Measurements from ENCODE around the gene ZNF77. TPM values are rescaled to one million over a fixed set of nuclear protein-coding genes. Genes with fewer than 3 reads are reported as not detected.
"Not testable (repeated sequence)": the region's sequence is repeated elsewhere in the genome, so short reads cannot be mapped to it uniquely, and the experiment has no call there.

The ZNF77 gene
- total RNA-seq, 2 donors from 2014 or later: 1.7 to 4.2 TPM

DNA sequence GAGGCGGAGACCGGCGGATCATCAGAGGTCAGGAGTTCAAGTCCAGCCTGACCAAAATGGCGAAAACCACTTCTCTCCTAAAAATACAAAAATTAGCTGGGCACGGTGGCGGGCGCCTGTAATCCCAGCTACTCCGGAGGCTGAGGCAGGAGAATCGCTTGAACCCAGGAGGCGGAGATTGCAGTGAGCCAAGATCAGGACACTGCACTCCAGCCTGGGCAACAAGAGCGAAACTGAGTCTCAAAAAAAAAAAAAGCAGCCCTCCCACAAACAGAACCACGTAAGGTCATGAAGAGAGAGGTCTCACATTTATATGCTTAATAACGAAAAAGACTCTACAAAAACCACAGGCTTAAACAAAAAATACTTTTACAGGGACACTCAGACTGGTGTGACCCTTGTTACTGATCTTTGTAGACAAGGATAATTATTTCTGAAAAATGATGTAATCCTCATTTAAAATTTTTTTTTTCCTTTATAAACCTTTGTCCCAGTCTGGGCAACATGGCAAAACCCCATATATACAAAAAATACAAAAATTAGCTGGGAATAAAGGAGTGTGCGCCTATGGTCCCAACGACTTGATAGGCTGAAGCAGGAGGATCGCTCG lies 909 bp upstream of the ZNF77 start:
- TF ChIP-seq, protein P1, sequence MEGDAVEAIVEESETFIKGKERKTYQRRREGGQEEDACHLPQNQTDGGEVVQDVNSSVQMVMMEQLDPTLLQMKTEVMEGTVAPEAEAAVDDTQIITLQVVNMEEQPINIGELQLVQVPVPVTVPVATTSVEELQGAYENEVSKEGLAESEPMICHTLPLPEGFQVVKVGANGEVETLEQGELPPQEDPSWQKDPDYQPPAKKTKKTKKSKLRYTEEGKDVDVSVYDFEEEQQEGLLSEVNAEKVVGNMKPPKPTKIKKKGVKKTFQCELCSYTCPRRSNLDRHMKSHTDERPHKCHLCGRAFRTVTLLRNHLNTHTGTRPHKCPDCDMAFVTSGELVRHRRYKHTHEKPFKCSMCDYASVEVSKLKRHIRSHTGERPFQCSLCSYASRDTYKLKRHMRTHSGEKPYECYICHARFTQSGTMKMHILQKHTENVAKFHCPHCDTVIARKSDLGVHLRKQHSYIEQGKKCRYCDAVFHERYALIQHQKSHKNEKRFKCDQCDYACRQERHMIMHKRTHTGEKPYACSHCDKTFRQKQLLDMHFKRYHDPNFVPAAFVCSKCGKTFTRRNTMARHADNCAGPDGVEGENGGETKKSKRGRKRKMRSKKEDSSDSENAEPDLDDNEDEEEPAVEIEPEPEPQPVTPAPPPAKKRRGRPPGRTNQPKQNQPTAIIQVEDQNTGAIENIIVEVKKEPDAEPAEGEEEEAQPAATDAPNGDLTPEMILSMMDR (IDR thresholded peaks at IDR 0.05): no peak
- Histone ChIP-seq H3K36me3 (no peaks in the 10 kb centered on the region), H3K27ac (peak overlapping the region; percentile 93 to 95), H3K4me3 (peak overlapping the region; percentile 78 to 81), H3K9me3 (no peaks in the 10 kb centered on the region), H3K4me1 (peaks cover 0 to 31% of the 10 kb centered on the region in 2 donors), H3K27me3 (no peaks in the 10 kb centered on the region)
- DNase-seq (ENCODE audit: low spot score): no peak

DNA sequence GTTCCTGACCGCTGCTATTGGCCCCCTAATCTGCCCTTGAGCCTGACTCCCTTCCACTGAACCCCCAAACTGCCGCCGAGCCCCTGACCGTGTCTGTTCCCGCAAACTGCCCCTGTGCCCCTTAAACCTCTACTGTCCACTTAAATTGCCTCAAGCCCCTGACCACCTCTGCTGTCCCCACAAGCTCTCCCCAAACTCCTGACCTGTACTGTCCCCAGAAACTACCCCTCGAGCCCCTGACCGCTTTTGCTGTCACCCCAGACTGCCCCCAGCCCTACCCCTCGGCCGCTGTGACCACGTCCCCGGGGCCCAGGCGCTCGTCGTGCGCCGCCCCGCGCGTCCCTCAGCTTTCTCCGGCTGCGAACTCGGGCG lies 382 bp downstream of the ZNF77 start:
- no peaks in the 10 kb centered on the region for H3K27me3 ChIP-seq
- peaks cover 0 to 26% of the 10 kb centered on the region in 2 donors for H3K4me1 ChIP-seq
- DNase-seq (ENCODE audit: low spot score): no peak
- no peaks in the 10 kb centered on the region for H3K9me3 ChIP-seq
- H3K27ac ChIP-seq: peak overlapping the region; percentile 93 to 95
- H3K4me3 ChIP-seq: peak overlapping the region; percentile 78 to 81
- TF ChIP-seq, protein P1 (IDR thresholded peaks at IDR 0.05): no peak
- peaks cover 2% of the 10 kb centered on the region for H3K36me3 ChIP-seq

- H3K4me3 ChIP-seq: no peak overlapping the region
These were observed 1.7 kb downstream of the ZNF77 start for GRCh38 chr19:2942928-2943640.

DNA sequence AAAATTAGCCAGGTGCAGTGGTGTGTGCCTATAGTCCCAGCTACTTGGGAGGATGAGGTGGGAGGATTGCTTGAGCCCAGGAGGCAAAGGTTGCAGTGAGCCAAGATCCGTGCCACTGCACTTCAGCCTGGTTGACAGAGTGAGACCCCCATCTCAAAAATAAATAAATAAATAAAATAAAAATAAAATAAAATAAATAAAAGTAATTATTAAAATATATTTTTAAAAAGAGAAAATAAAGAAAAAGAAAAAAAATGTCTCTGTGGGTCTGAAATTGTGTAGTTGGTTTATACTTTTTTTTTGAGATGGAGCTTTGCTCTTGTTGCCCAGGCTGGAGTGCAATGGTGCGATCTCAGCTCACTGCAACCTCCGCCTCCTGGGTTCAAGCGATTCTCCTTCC lies 8.9 kb downstream of the ZNF77 start:
- Histone ChIP-seq H3K36me3 (peaks cover 46% of the 10 kb centered on the region), H3K9me3 (peaks cover 18 to 45% of the 10 kb centered on the region in 2 donors)
- not testable (repeated sequence) for H3K4me3 ChIP-seq; DNase-seq (ENCODE audit: low spot score); H3K27me3 ChIP-seq; H3K4me1 ChIP-seq; H3K27ac ChIP-seq

More at GRCh38 chr19:2942928-2943640, 1.7 kb downstream of the ZNF77 start:
- DNase-seq (ENCODE audit: low spot score): no peak
- H3K27me3 ChIP-seq: no peaks in the 10 kb centered on the region
- TF ChIP-seq, protein P1 (IDR thresholded peaks at IDR 0.05): no peak
- no peak overlapping the region for H3K27ac ChIP-seq
- peaks cover 8% of the 10 kb centered on the region for H3K36me3 ChIP-seq
- H3K9me3 ChIP-seq: no peaks in the 10 kb centered on the region
- H3K4me1 ChIP-seq: peaks cover 0 to 18% of the 10 kb centered on the region in 2 donors

- DNase-seq (ENCODE audit: low spot score): no peak
- peaks cover 41% of the 10 kb centered on the region for H3K36me3 ChIP-seq
- H3K27ac ChIP-seq: no peak overlapping the region
- no peak overlapping the region for H3K4me3 ChIP-seq
- H3K9me3 ChIP-seq: peaks cover 18 to 50% of the 10 kb centered on the region in 2 donors
- H3K27me3 ChIP-seq: no peaks in the 10 kb centered on the region
- H3K4me1 ChIP-seq: no peaks in the 10 kb centered on the region
- TF ChIP-seq, protein P1 (IDR thresholded peaks at IDR 0.05): no peak
These were observed 11.3 kb downstream of the ZNF77 start for GRCh38 chr19:2933490-2933910.

- TF ChIP-seq, protein P1 (IDR thresholded peaks at IDR 0.05): no peak
- H3K27me3 ChIP-seq: no peaks in the 10 kb centered on the region
- peaks cover 0 to 3% of the 10 kb centered on the region in 2 donors for H3K4me1 ChIP-seq
These were observed 17.7 kb downstream of the ZNF77 start for GRCh38 chr19:2927032-2927430.

More at GRCh38 chr19:2927032-2927430, 17.7 kb downstream of the ZNF77 start:
- peaks cover 0 to 14% of the 10 kb centered on the region in 2 donors for H3K9me3 ChIP-seq
- DNase-seq (ENCODE audit: low spot score): no peak
- no peaks in the 10 kb centered on the region for H3K36me3 ChIP-seq
- no peak overlapping the region for H3K4me3 ChIP-seq
- no peak overlapping the region for H3K27ac ChIP-seq
